Stomach (tissue), 19 donors: ENCODE results near the gene KLHDC2. TPM values are rescaled to one million over a fixed set of nuclear protein-coding genes. Genes with fewer than 3 reads are reported as not detected.
"Not testable (repeated sequence)": the region's sequence is repeated elsewhere in the genome, so short reads cannot be mapped to it uniquely, and the experiment has no call there.

ENCODE experiments used
- DNase-seq, 2 donors: peaks; one replicate each; pipeline versions ENCODE4 v3.0.0 to v3.0.0-alpha.2; 2013 to 2019
- H3K27ac ChIP-seq, 5 donors: fragments of 200-600 bp in 4 of 5; sonication (generic) in 4 of 5; one replicate each; pipeline ENCODE4 v1.5.1; 2013 to 2019; ENCODE audit warnings: mild to moderate bottlenecking in 1 of 5, moderate library complexity in 1 of 5
- H3K27me3 ChIP-seq, 3 donors: fragments of 200-600 bp; sonication (generic); one replicate each; pipeline ENCODE4 v1.5.1; 2017 to 2019; ENCODE audit warnings: mixed run types in 1 of 3
- H3K36me3 ChIP-seq, 4 donors: fragments of 200-600 bp; sonication (generic); 1 replicate in 3 of 4; 2 replicates in 1 of 4; pipeline ENCODE4 v1.5.1; 2016 to 2019
- H3K4me1 ChIP-seq, 4 donors: fragments of 200-600 bp; sonication (generic); one replicate each; pipeline ENCODE4 v1.5.1; 2016 to 2019
- H3K4me3 ChIP-seq, 4 donors: fragments of 200-600 bp; sonication (generic) in 3 of 4; one replicate each; pipeline ENCODE4 v1.5.1; 2016 to 2019; ENCODE audit warnings: mild to moderate bottlenecking in 1 of 4
- H3K9me3 ChIP-seq, 4 donors: fragments of 200-600 bp; sonication (generic); one replicate each; pipeline ENCODE4 v1.5.1; 2016 to 2019
- EP300 ChIP-seq: sonication (generic); formaldehyde crosslinking; IDR thresholded peaks from one replicate; pipeline ENCODE4 v1.6.1; 2017; ENCODE audit warnings: antibody characterized with exemption
- POLR2A ChIP-seq, 4 donors: fragments of 450-650 bp; IDR thresholded peaks; one replicate each; pipeline ENCODE4 v1.6.1; 2016; ENCODE audit warnings: antibody characterized with exemption in 4 of 4, control low read depth in 2 of 4, mild to moderate bottlenecking in 1 of 4, moderate library complexity in 1 of 4
- POLR2AphosphoS5 ChIP-seq, 3 donors: sonication (generic); formaldehyde crosslinking; IDR thresholded peaks; one replicate each; pipeline ENCODE4 v1.6.1; 2016; ENCODE audit warnings: antibody characterized with exemption in 3 of 3
- WGBS, 5 donors: extraction: QIAGEN DNeasy Blood & Tissue Kit in 3 of 5; methylation state at CpG; one replicate each; pipeline versions ENCODE4 v1.1.5 to v1.1.7; 2013 to 2018; 5-methylcytosine and 5-hydroxymethylcytosine counted together
- intact Hi-C: fragments of 100-400 bp; cut with DNase I; formaldehyde crosslinking; loops from one replicate; pipeline ENCODE4 v1.15.1; 2023; ENCODE audit warnings: low total_unique reads
- long read RNA-seq, 10 donors: transcript quantifications; one replicate each; lab custom pipeline, GENCODE V29; 2026
- polyA plus RNA-seq, 3 donors: library from polyadenylated mRNA; stranded (reverse); fragments of 200-250 nt; gene quantifications; one replicate each; pipeline ENCODE4 v1.2.3, GENCODE V29; 2013
- total RNA-seq, 5 donors: library from RNA; depleted of rRNA; stranded (reverse); fragments of >200 nt; gene quantifications; one replicate each; pipeline versions ENCODE4 v1.1.0 to v1.2.3, GENCODE V29; 2014 to 2016
- TF ChIP-seq, protein P1 (sequence below), 7 experiments: fragments of 450-650 bp in 4 of 7; fragments of 200-600 bp in 3 of 7; sonication (generic) in 3 of 7; IDR thresholded peaks; one replicate each; pipeline ENCODE4 v1.5.1; 2016 to 2019; ENCODE audit warnings: antibody characterized with exemption in 7 of 7, control low read depth in 2 of 7, mild to moderate bottlenecking in 1 of 7
- donor health status: healthy with polysubstance abuse.
- donor health status: Bipolar disorder and iron deficiency.
- donor health status: healthy.

Gene KLHDC2, protein sequence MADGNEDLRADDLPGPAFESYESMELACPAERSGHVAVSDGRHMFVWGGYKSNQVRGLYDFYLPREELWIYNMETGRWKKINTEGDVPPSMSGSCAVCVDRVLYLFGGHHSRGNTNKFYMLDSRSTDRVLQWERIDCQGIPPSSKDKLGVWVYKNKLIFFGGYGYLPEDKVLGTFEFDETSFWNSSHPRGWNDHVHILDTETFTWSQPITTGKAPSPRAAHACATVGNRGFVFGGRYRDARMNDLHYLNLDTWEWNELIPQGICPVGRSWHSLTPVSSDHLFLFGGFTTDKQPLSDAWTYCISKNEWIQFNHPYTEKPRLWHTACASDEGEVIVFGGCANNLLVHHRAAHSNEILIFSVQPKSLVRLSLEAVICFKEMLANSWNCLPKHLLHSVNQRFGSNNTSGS
- 100 to 1,000 TPM in 3 of 5 donors, 10 to 100 TPM in 2; 55.4 to 258 (median 137) TPM for total RNA-seq
- 10 to 100 TPM; 43.6 to 61.7 (median 45.4) TPM for polyA plus RNA-seq
- long read RNA-seq, donor 1, full-length matches to known transcripts = 7 of 12 reads
- long read RNA-seq, donor 1, partial matches to known transcripts = 0 of 12 reads
- long read RNA-seq, donor 1, other reads (novel, unspliced or antisense) = 5 of 12 reads
- long read RNA-seq, donor 2, full-length matches to known transcripts = 11 of 11 reads
- long read RNA-seq, donor 2, partial matches to known transcripts = 0 of 11 reads
- long read RNA-seq, donor 2, other reads (novel, unspliced or antisense) = 0 of 11 reads
- long read RNA-seq, donor 3, full-length matches to known transcripts = 17 of 17 reads
- long read RNA-seq, donor 3, partial matches to known transcripts = 0 of 17 reads
- long read RNA-seq, donor 3, other reads (novel, unspliced or antisense) = 0 of 17 reads
- long read RNA-seq, donor 4, full-length matches to known transcripts = 2 of 2 reads
- long read RNA-seq, donor 4, partial matches to known transcripts = 0 of 2 reads
- long read RNA-seq, donor 4, other reads (novel, unspliced or antisense) = 0 of 2 reads
- long read RNA-seq, donor 5, full-length matches to known transcripts = 17 of 62 reads
- long read RNA-seq, donor 5, partial matches to known transcripts = 45 of 62 reads
- long read RNA-seq, donor 5, other reads (novel, unspliced or antisense) = 0 of 62 reads
- long read RNA-seq, donor 6, full-length matches to known transcripts = 44 of 227 reads
- long read RNA-seq, donor 6, partial matches to known transcripts = 120 of 227 reads
- long read RNA-seq, donor 6, other reads (novel, unspliced or antisense) = 63 of 227 reads
- long read RNA-seq, donor 7, full-length matches to known transcripts = 25 of 25 reads
- long read RNA-seq, donor 7, partial matches to known transcripts = 0 of 25 reads
- long read RNA-seq, donor 7, other reads (novel, unspliced or antisense) = 0 of 25 reads
- long read RNA-seq, donor 8, full-length matches to known transcripts = 22 of 22 reads
- long read RNA-seq, donor 8, partial matches to known transcripts = 0 of 22 reads
- long read RNA-seq, donor 8, other reads (novel, unspliced or antisense) = 0 of 22 reads
- long read RNA-seq, donor 9, full-length matches to known transcripts = 16 of 89 reads
- long read RNA-seq, donor 9, partial matches to known transcripts = 73 of 89 reads
- long read RNA-seq, donor 9, other reads (novel, unspliced or antisense) = 0 of 89 reads
- long read RNA-seq, donor 10, full-length matches to known transcripts = 9 of 9 reads
- long read RNA-seq, donor 10, partial matches to known transcripts = 0 of 9 reads
- long read RNA-seq, donor 10, other reads (novel, unspliced or antisense) = 0 of 9 reads

DNA sequence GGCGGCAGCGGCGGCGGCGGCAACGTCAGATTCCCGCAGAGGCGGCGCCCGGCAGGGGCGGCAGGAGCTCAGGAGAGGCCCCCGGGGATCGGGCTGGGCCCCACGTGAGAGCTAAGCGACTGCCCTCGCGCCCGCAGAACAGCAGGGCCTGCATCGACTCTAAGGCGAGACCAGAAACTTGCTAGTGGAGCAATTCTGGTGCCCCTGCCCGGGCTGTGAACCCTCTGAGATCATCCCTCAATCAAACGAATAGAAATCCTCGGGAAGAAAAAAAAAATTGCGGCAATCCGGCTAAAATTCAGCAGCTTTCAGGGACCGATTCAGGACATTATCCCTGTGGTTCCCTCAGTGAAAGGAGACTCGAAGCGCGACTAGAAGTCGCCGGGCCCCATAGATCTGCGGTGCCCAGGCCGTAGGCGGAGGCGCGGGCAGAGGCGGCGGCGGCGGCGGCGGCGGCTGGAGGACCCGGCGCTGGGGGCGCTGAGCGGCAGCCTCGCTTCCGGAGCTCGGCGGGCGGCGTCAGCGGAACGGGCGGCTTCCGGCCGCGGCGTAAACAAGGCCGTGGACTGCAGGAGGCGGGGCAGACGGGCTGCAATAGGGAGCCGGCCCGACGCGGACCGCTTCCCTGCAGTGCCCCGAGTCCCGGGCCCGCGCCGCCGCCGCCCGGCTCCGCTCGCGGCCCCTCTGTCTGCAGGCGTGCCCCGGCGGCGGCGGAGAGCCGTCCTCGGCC lies at the start of gene KLHDC2:
KLHDC2 (plus strand) TSS at position 583 of the 730 bp plus-strand sequence. CDS start 316 bp downstream, outside the sequence.
- intact Hi-C loops = loop anchor here (10.0 kb wide), 1 partner anchor 133 kb away; the partner anchor contains the start of gene DNAAF2
- WGBS, 5 donors = 0% methylated on average over 60 to 86 of the region's 86 CpGs
- H3K4me1 ChIP-seq = peaks cover 34 to 46% (median 40%) of the 10 kb centered on the region in 4 donors
- peak; percentile 93 to 97 for DNase-seq
- H3K4me3 ChIP-seq = peak within 1 kb of the TSS; percentile 80 to 99 (median 92)
- H3K36me3 ChIP-seq = peaks cover 5 to 13% (median 9%) of the 10 kb centered on the region in 4 donors
- TF ChIP-seq, protein P1, sequence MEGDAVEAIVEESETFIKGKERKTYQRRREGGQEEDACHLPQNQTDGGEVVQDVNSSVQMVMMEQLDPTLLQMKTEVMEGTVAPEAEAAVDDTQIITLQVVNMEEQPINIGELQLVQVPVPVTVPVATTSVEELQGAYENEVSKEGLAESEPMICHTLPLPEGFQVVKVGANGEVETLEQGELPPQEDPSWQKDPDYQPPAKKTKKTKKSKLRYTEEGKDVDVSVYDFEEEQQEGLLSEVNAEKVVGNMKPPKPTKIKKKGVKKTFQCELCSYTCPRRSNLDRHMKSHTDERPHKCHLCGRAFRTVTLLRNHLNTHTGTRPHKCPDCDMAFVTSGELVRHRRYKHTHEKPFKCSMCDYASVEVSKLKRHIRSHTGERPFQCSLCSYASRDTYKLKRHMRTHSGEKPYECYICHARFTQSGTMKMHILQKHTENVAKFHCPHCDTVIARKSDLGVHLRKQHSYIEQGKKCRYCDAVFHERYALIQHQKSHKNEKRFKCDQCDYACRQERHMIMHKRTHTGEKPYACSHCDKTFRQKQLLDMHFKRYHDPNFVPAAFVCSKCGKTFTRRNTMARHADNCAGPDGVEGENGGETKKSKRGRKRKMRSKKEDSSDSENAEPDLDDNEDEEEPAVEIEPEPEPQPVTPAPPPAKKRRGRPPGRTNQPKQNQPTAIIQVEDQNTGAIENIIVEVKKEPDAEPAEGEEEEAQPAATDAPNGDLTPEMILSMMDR (IDR thresholded peaks at IDR 0.05) = peak in 2 of 7 experiments; percentile 4 to 34
- no peak for TF ChIP-seq POLR2A (IDR thresholded peaks at IDR 0.05)
- no peak for TF ChIP-seq EP300
- peak; percentile 78 to 91 (median 87) for TF ChIP-seq POLR2AphosphoS5 (IDR thresholded peaks at IDR 0.05)
- peak within 1 kb of the TSS; percentile 96 to 99 (median 97) for H3K27ac ChIP-seq
- H3K27me3 ChIP-seq = no peaks in the 10 kb centered on the region
- no peaks in the 10 kb centered on the region for H3K9me3 ChIP-seq

DNA sequence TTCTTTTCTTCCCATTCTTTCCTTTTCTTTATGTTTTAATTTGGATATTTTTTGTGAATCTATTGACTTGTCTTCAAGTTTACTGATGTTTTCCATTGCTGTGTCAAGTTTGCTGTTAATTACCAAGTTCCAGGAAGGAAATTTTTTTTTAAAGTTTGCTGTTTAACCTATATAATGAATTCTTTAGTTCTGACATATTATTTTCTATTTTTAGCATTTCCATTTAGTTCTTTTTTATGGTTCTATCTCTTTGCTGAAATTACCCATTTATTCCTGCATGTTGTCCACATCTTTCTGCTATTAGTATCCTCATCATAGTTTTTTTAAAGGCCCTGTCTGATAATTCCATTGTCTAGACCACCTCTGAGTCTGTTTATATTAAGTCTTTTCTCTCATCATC lies 47.2 kb upstream of the KLHDC2 start:
- Histone ChIP-seq H3K9me3 (no peaks in the 10 kb centered on the region), H3K27me3 (no peaks in the 10 kb centered on the region), H3K36me3 (peaks cover 4 to 78% (median 54%) of the 10 kb centered on the region in 4 donors), H3K27ac (no peak overlapping the region), H3K4me3 (no peak overlapping the region), H3K4me1 (no peaks in the 10 kb centered on the region)
- no peak for DNase-seq
- intact Hi-C loops = no loop called here
- TF ChIP-seq POLR2A (IDR thresholded peaks at IDR 0.05) (no peak), POLR2AphosphoS5 (IDR thresholded peaks at IDR 0.05) (no peak), EP300 (no peak)
- TF ChIP-seq, protein P1 (IDR thresholded peaks at IDR 0.05) = no peak

DNA sequence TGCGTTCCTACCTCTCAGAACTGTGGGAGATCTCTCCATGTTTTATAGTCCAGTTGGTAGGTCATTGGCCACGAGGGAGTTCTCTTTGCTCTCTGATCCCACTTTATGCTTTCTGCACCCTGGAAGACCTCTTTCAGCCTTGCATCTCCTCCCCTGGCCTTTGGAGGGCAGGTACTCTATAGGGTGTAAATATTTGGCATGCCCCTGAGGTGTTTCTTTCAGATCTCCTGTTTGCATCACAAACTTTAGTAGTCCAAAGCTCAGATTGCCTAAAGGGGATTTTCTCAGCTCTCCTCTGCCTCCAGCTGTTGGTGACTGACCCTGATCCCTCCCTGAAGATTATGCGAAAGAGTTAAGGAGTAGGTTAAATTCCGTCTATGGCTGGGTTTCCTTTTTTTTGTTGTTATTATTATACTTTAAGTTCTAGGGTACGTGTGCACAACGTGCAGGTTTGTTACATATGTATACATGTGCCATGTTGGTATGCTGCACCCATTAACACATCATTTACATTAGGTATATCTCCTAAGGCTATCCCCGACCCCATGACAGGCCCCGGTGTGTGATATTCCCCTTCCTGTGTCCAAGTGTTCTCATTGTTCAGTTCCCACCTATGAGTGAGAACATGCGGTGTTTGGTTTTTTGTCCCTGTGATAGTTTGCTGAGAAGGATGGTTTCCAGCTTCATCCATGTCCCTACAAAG lies 46.1 kb upstream of the KLHDC2 start:
- H3K27me3 ChIP-seq, H3K9me3 ChIP-seq, intact Hi-C loops, H3K4me3 ChIP-seq, H3K4me1 ChIP-seq, H3K27ac ChIP-seq, DNase-seq: not testable (repeated sequence)
- 83 to 93% (median 88%) methylated on average over 9 of the region's 9 CpGs for WGBS, 5 donors
- H3K36me3 ChIP-seq = peaks cover 4 to 79% (median 60%) of the 10 kb centered on the region in 4 donors
